Adrenal gland (tissue), 5 donors: ENCODE data around the gene ZKSCAN8.

Experiments used
- CTCF ChIP-seq, 6 experiments: fragments of 450-650 bp in 4 of 6; fragments of 200-600 bp in 2 of 6; sonication (generic) in 1 of 6; IDR thresholded peaks; 1 replicate in 5 of 6; 2 replicates in 1 of 6; pipeline versions ENCODE4 v1.5.1 to v1.8.0; 2016 to 2021; ENCODE audit warnings: antibody characterized with exemption in 6 of 6, mild to moderate bottlenecking in 2 of 6, moderate library complexity in 1 of 6
- POLR2A ChIP-seq, 2 donors: fragments of 450-650 bp; IDR thresholded peaks; one replicate each; pipeline ENCODE4 v1.6.1; 2017; ENCODE audit warnings: antibody characterized with exemption in 2 of 2, mild to moderate bottlenecking in 2 of 2, moderate library complexity in 1 of 2
- donor health status: DM: no; HTN: no; CAD: no.

DNA sequence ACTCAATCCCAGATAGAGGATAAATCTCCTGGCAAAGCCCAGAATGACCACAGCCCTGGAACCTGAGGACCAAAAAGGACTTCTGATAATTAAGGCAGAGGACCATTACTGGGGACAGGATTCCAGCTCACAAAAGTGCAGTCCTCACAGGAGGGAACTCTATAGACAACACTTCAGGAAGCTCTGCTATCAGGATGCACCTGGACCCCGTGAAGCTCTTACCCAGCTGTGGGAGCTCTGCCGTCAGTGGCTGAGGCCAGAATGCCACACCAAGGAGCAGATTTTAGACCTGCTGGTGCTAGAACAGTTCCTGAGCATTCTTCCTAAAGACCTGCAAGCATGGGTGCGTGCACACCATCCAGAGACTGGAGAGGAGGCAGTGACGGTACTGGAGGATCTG lies 16.3 kb upstream of the ZKSCAN8 start:
- no peak for TF ChIP-seq CTCF (IDR thresholded peaks at IDR 0.05)
- TF ChIP-seq POLR2A (IDR thresholded peaks at IDR 0.05) = no peak
